ENCODE measurements around the gene SRBD1. TPM values are rescaled to one million over a fixed set of nuclear protein-coding genes. Genes with fewer than 3 reads are reported as not detected.
"Not testable (repeated sequence)": the region's sequence is repeated elsewhere in the genome, so short reads cannot be mapped to it uniquely, and the experiment has no call there.

SRBD1 gene
- total RNA-seq, 1 donor from 2014 or later = 19.3 TPM

- H3K4me3 Mint-ChIP-seq = no peak overlapping the region
- no peak overlapping the region for H3K27ac Mint-ChIP-seq
- H3K27me3 Mint-ChIP-seq (ENCODE audit: low read depth) = no peaks in the 10 kb centered on the region
- peaks cover 5% of the 10 kb centered on the region for H3K4me1 Mint-ChIP-seq
- TF ChIP-seq CTCF (IDR thresholded peaks at IDR 0.05; ENCODE audit: unreplicated experiment) = no peak
- H3K36me3 Mint-ChIP-seq = peaks cover 20% of the 10 kb centered on the region
- no peak for DNase-seq (ENCODE audit: low spot score in 2 of 2, unreplicated experiment in 2 of 2)
- peaks cover 24% of the 10 kb centered on the region for H3K9me3 Mint-ChIP-seq
These were observed 172.0 kb downstream of the SRBD1 start for GRCh38 chr2:45438872-45439665.

GRCh38 chr2:45436456-45436855, 174.6 kb downstream of the SRBD1 start:
- TF ChIP-seq CTCF (IDR thresholded peaks at IDR 0.05; ENCODE audit: unreplicated experiment) = no peak
- Mint-ChIP-seq H3K4me1 (peaks cover 5% of the 10 kb centered on the region), H3K36me3 (peaks cover 20% of the 10 kb centered on the region), H3K4me3 (no peak overlapping the region), H3K27ac (no peak overlapping the region), H3K27me3 (ENCODE audit: low read depth) (no peaks in the 10 kb centered on the region), H3K9me3 (peaks cover 24% of the 10 kb centered on the region)
- DNase-seq (ENCODE audit: low spot score in 2 of 2, unreplicated experiment in 2 of 2) = no peak

GRCh38 chr2:45435316-45435715, 175.8 kb downstream of the SRBD1 start:
- no peak for DNase-seq (ENCODE audit: low spot score in 2 of 2, unreplicated experiment in 2 of 2)
- Mint-ChIP-seq H3K27ac (no peak overlapping the region), H3K4me1 (peaks cover 5% of the 10 kb centered on the region), H3K9me3 (peaks cover 32% of the 10 kb centered on the region), H3K36me3 (peaks cover 30% of the 10 kb centered on the region), H3K27me3 (ENCODE audit: low read depth) (no peaks in the 10 kb centered on the region), H3K4me3 (no peak overlapping the region)
- TF ChIP-seq CTCF (IDR thresholded peaks at IDR 0.05; ENCODE audit: unreplicated experiment) = no peak

- Mint-ChIP-seq H3K9me3 (peaks cover 39% of the 10 kb centered on the region), H3K36me3 (peaks cover 35% of the 10 kb centered on the region), H3K27ac (no peak overlapping the region), H3K4me3 (no peak overlapping the region), H3K4me1 (no peaks in the 10 kb centered on the region), H3K27me3 (ENCODE audit: low read depth) (no peaks in the 10 kb centered on the region)
- no peak for TF ChIP-seq CTCF (IDR thresholded peaks at IDR 0.05; ENCODE audit: unreplicated experiment)
- no peak for DNase-seq (ENCODE audit: low spot score in 2 of 2, unreplicated experiment in 2 of 2)
These were observed 177.7 kb downstream of the SRBD1 start for GRCh38 chr2:45433363-45433762.

GRCh38 chr2:45432406-45432805, 178.7 kb downstream of the SRBD1 start:
- no peak overlapping the region for H3K4me3 Mint-ChIP-seq
- peaks cover 32% of the 10 kb centered on the region for H3K36me3 Mint-ChIP-seq
- H3K4me1 Mint-ChIP-seq = no peaks in the 10 kb centered on the region
- no peak for TF ChIP-seq CTCF (IDR thresholded peaks at IDR 0.05; ENCODE audit: unreplicated experiment)
- H3K27ac Mint-ChIP-seq = no peak overlapping the region
- no peak for DNase-seq (ENCODE audit: low spot score in 2 of 2, unreplicated experiment in 2 of 2)
- H3K9me3 Mint-ChIP-seq = peaks cover 37% of the 10 kb centered on the region
- H3K27me3 Mint-ChIP-seq (ENCODE audit: low read depth) = no peaks in the 10 kb centered on the region

GRCh38 chr2:45426025-45426424, 185.0 kb downstream of the SRBD1 start:
- DNase-seq (ENCODE audit: low spot score in 2 of 2, unreplicated experiment in 2 of 2); H3K4me3 Mint-ChIP-seq; H3K27me3 Mint-ChIP-seq (ENCODE audit: low read depth); H3K27ac Mint-ChIP-seq; H3K4me1 Mint-ChIP-seq: not testable (repeated sequence)
- Mint-ChIP-seq H3K9me3 (peaks cover 15% of the 10 kb centered on the region), H3K36me3 (peaks cover 13% of the 10 kb centered on the region)

Data from mesothelial cell of epicardium (in vitro differentiated cells).